ENCODE data around the gene ABCC4. TPM values are rescaled to one million over a fixed set of nuclear protein-coding genes. Genes with fewer than 3 reads are reported as not detected.

The ABCC4 gene
- total and polyA plus RNA-seq, 2 experiments from 2014 or later = 4.3 to 12.2 TPM

- H3K36me3 ChIP-seq (ENCODE audit: insufficient read depth) = no peaks in the 10 kb centered on the region
- Mint-ChIP-seq H3K36me3 (ENCODE audit: low read depth) (no peaks in the 10 kb centered on the region), H3K4me3 (no peak overlapping the region), H3K27me3 (ENCODE audit: insufficient read depth, low read depth, poor library complexity) (peaks cover 2% of the 10 kb centered on the region), H3K9me3 (no peaks in the 10 kb centered on the region), H3K4me1 (no peaks in the 10 kb centered on the region), H3K27ac (no peak overlapping the region)
- H3F3A ChIP-seq (replicated peaks; ENCODE audit: low read depth) = no peaks in the 10 kb centered on the region
- 0 out of 2 replicates have a peak, but pooled peaks cover 4% of the 10 kb centered on the region for H3K9me2 ChIP-seq (ENCODE audit: insufficient read depth)
- H3K79me2 ChIP-seq (replicated peaks; ENCODE audit: insufficient read depth) = 0 out of 2 replicates have a peak, but pooled peaks cover 3% of the 10 kb centered on the region
- ATAC-seq (no peak), DNase-seq (ENCODE audit: low spot score) (no peak)
- no peak for TF ChIP-seq EZH2phosphoT487 (IDR thresholded peaks at IDR 0.05; ENCODE audit: unreplicated experiment)
- TF ChIP-seq, protein P1, sequence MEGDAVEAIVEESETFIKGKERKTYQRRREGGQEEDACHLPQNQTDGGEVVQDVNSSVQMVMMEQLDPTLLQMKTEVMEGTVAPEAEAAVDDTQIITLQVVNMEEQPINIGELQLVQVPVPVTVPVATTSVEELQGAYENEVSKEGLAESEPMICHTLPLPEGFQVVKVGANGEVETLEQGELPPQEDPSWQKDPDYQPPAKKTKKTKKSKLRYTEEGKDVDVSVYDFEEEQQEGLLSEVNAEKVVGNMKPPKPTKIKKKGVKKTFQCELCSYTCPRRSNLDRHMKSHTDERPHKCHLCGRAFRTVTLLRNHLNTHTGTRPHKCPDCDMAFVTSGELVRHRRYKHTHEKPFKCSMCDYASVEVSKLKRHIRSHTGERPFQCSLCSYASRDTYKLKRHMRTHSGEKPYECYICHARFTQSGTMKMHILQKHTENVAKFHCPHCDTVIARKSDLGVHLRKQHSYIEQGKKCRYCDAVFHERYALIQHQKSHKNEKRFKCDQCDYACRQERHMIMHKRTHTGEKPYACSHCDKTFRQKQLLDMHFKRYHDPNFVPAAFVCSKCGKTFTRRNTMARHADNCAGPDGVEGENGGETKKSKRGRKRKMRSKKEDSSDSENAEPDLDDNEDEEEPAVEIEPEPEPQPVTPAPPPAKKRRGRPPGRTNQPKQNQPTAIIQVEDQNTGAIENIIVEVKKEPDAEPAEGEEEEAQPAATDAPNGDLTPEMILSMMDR (conservative IDR thresholded peaks at IDR 0.05; ENCODE audit: low read depth in 2 of 2) = no peak
- TF ChIP-seq ZNF331 (CRISPR knock-in tag; IDR thresholded peaks at IDR 0.05; ENCODE audit: low read depth) = no peak
- TF ChIP-seq ZNF114 (CRISPR knock-in tag; IDR thresholded peaks at IDR 0.05) = no peak
- TF ChIP-seq STAT1 (IDR thresholded peaks at IDR 0.05; ENCODE audit: unreplicated experiment) = no peak
- no peak for TF ChIP-seq POLR2AphosphoS5 (IDR thresholded peaks at IDR 0.05; ENCODE audit: low read depth)
- TF ChIP-seq, protein P2, sequence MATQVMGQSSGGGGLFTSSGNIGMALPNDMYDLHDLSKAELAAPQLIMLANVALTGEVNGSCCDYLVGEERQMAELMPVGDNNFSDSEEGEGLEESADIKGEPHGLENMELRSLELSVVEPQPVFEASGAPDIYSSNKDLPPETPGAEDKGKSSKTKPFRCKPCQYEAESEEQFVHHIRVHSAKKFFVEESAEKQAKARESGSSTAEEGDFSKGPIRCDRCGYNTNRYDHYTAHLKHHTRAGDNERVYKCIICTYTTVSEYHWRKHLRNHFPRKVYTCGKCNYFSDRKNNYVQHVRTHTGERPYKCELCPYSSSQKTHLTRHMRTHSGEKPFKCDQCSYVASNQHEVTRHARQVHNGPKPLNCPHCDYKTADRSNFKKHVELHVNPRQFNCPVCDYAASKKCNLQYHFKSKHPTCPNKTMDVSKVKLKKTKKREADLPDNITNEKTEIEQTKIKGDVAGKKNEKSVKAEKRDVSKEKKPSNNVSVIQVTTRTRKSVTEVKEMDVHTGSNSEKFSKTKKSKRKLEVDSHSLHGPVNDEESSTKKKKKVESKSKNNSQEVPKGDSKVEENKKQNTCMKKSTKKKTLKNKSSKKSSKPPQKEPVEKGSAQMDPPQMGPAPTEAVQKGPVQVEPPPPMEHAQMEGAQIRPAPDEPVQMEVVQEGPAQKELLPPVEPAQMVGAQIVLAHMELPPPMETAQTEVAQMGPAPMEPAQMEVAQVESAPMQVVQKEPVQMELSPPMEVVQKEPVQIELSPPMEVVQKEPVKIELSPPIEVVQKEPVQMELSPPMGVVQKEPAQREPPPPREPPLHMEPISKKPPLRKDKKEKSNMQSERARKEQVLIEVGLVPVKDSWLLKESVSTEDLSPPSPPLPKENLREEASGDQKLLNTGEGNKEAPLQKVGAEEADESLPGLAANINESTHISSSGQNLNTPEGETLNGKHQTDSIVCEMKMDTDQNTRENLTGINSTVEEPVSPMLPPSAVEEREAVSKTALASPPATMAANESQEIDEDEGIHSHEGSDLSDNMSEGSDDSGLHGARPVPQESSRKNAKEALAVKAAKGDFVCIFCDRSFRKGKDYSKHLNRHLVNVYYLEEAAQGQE (IDR thresholded peaks at IDR 0.05; ENCODE audit: unreplicated experiment) = no peak
- TF ChIP-seq ZNF462 (CRISPR knock-in tag; IDR thresholded peaks at IDR 0.05) = no peak
- TF ChIP-seq JUNB (IDR thresholded peaks at IDR 0.05; ENCODE audit: unreplicated experiment) = no peak
- TF ChIP-seq CREB1 (CRISPR knock-in tag; IDR thresholded peaks at IDR 0.05; ENCODE audit: low read depth) = no peak
- TF ChIP-seq, protein P3, sequence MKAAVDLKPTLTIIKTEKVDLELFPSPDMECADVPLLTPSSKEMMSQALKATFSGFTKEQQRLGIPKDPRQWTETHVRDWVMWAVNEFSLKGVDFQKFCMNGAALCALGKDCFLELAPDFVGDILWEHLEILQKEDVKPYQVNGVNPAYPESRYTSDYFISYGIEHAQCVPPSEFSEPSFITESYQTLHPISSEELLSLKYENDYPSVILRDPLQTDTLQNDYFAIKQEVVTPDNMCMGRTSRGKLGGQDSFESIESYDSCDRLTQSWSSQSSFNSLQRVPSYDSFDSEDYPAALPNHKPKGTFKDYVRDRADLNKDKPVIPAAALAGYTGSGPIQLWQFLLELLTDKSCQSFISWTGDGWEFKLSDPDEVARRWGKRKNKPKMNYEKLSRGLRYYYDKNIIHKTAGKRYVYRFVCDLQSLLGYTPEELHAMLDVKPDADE (IDR thresholded peaks at IDR 0.05) = no peak
- no peak for TF ChIP-seq EZH2 (IDR thresholded peaks at IDR 0.05; ENCODE audit: low read depth, unreplicated experiment)
- no peak for TF ChIP-seq NANOG (IDR thresholded peaks at IDR 0.05; ENCODE audit: borderline replicate concordance)
- no peak overlapping the region for H3K27ac ChIP-seq (ENCODE audit: low read depth)
- H3K4me3 ChIP-seq = no peak overlapping the region
- no peak overlapping the region for H3K4me2 ChIP-seq
- no peaks in the 10 kb centered on the region for H3K4me1 ChIP-seq (ENCODE audit: insufficient read depth)
- H2AFZ ChIP-seq = no peak overlapping the region
- no peaks in the 10 kb centered on the region for H4K20me1 ChIP-seq (replicated peaks; ENCODE audit: insufficient read depth)
- H3K27me3 ChIP-seq (ENCODE audit: insufficient read depth) = no peaks in the 10 kb centered on the region
These were observed 42.5 kb downstream of the ABCC4 start for GRCh38 chr13:95258619-95259194.
